ENCODE measurements around the gene TMEM245. TPM values are rescaled to one million over a fixed set of nuclear protein-coding genes. Genes with fewer than 3 reads are reported as not detected.
"Not testable (repeated sequence)": the region's sequence is repeated elsewhere in the genome, so short reads cannot be mapped to it uniquely, and the experiment has no call there.

The TMEM245 gene
- total and polyA plus RNA-seq, 9 donors: 29.4 to 43.3 (median 39.4) TPM

DNA sequence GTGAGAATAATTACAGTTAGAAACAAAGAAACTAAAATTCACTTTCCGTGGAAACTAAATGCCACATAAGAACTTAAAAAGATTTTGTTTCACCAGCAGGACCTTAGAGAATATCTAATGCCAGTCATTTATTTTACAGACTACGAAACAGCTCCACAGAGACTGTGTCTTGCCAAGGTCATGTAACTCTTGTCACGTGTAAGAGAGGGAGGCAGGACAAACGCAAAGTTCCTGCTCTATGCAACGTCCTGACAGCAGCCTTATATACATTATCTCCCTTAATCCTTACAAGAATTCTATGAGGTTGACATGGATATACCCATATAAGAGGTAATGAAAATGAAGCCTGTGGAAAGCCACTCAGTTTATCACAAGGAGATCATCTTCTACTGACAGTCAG is 145.9 kb downstream of the TMEM245 start:
- H3K9me3 ChIP-seq (replicated peaks; ENCODE audit: control insufficient read depth, low read depth, low read length): no peaks in the 10 kb centered on the region
- no peaks in the 10 kb centered on the region for H3K4me1 ChIP-seq (ENCODE audit: control insufficient read depth, insufficient read depth, low read length)
- H3K36me3 ChIP-seq (ENCODE audit: control insufficient read depth, insufficient read depth, low read length): peaks cover 6% of the 10 kb centered on the region
- H3K27ac ChIP-seq (ENCODE audit: low read length): no peak overlapping the region
- no CpG with 5 or more reads among the region's 5 CpGs for WGBS (ENCODE audit: insufficient coverage)
- DNase-seq: peak; percentile 54
- no peak overlapping the region for H3K4me3 ChIP-seq (ENCODE audit: low read length)
- no peaks in the 10 kb centered on the region for H3K27me3 ChIP-seq (ENCODE audit: control insufficient read depth, insufficient read depth, low read length)

DNA sequence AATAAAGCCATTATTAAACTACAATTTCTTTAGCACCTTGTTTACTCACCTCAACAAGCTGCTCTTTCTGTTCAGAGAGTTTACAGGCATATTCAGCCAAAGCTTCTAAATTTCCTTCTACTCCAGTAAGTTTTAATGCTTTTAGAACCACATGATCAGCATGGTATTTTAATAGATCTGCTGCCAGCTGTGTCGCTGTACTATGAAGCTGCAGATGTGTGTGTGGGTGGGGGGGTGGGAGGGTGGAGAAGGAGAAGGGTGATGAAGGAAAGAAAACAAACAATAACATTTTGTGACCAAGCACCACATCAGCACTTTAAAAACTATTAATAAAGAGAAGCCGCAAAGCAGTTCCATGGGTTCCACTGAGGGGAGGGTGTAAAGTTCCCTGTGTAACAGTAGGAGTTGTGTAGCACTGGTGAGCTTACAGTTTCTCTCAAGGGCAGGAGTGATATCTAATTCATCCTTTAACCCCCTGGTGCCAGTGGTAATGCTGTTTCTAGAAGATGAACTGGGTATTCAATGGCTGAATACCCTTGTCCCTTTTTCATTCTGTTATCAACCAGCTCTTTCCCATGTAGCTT is 147.0 kb downstream of the TMEM245 start:
- peak; percentile 63 for DNase-seq
- WGBS (ENCODE audit: insufficient coverage): no CpG with 5 or more reads among the region's 2 CpGs
- H3K27me3 ChIP-seq (ENCODE audit: control insufficient read depth, insufficient read depth, low read length): no peaks in the 10 kb centered on the region

DNA sequence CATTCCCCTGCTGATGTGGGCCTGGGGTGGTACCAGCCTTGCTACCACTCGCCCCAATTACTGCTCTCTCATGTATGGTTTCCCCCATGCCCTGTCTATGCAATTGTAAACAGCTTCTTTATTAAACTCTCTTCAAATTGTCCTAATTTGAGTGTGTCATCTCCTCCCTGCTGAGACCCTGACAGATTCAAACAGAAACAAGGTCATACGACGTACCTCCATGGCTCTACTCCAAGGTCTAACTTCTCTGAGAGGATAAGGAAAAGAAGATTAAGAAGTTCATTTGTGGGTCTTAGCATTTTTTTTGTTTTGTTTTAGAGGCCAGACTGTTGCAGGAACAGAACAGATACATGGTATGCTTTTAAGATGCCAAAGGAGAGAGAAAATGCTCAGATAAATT is 147.6 kb downstream of the TMEM245 start:
- no CpG with 5 or more reads among the region's 3 CpGs for WGBS (ENCODE audit: insufficient coverage)
- Histone ChIP-seq H3K27me3 (ENCODE audit: control insufficient read depth, insufficient read depth, low read length) (no peaks in the 10 kb centered on the region), H3K4me1 (ENCODE audit: control insufficient read depth, insufficient read depth, low read length) (no peaks in the 10 kb centered on the region), H3K27ac (ENCODE audit: low read length) (no peak overlapping the region), H3K4me3 (ENCODE audit: low read length) (no peak overlapping the region), H3K9me3 (replicated peaks; ENCODE audit: control insufficient read depth, low read depth, low read length) (no peaks in the 10 kb centered on the region), H3K36me3 (ENCODE audit: control insufficient read depth, insufficient read depth, low read length) (no peaks in the 10 kb centered on the region)
- no peak for DNase-seq

More for the DNA sequence above, 147.0 kb downstream of the TMEM245 start:
- Histone ChIP-seq H3K9me3 (replicated peaks; ENCODE audit: control insufficient read depth, low read depth, low read length) (no peaks in the 10 kb centered on the region), H3K4me1 (ENCODE audit: control insufficient read depth, insufficient read depth, low read length) (no peaks in the 10 kb centered on the region), H3K27ac (ENCODE audit: low read length) (no peak overlapping the region), H3K36me3 (ENCODE audit: control insufficient read depth, insufficient read depth, low read length) (no peaks in the 10 kb centered on the region), H3K4me3 (ENCODE audit: low read length) (no peak overlapping the region)

DNA sequence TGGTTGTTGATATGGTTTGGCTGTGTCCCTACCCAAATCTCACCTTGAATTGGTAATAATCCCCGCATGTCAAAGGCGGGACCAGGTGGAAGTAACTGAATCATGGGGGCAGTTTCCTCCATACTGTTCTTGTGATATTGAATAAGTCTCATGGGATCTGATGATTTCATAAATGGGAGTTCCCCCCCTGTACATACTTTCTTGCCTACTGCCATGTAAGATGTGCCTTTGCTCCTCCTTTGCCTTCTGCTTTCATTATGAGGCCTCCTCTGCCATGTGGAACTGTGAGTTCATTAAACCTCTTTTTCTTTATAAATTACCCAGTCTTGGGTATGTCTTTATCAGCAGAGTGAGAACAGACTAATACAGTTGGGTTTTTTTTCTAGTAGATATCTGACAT is 148.4 kb downstream of the TMEM245 start:
- not testable (repeated sequence) for H3K27me3 ChIP-seq (ENCODE audit: control insufficient read depth, insufficient read depth, low read length); H3K27ac ChIP-seq (ENCODE audit: low read length); H3K4me3 ChIP-seq (ENCODE audit: low read length); DNase-seq; H3K36me3 ChIP-seq (ENCODE audit: control insufficient read depth, insufficient read depth, low read length); H3K4me1 ChIP-seq (ENCODE audit: control insufficient read depth, insufficient read depth, low read length); H3K9me3 ChIP-seq (replicated peaks; ENCODE audit: control insufficient read depth, low read depth, low read length)
- no CpG with 5 or more reads among the region's 2 CpGs for WGBS (ENCODE audit: insufficient coverage)

DNA sequence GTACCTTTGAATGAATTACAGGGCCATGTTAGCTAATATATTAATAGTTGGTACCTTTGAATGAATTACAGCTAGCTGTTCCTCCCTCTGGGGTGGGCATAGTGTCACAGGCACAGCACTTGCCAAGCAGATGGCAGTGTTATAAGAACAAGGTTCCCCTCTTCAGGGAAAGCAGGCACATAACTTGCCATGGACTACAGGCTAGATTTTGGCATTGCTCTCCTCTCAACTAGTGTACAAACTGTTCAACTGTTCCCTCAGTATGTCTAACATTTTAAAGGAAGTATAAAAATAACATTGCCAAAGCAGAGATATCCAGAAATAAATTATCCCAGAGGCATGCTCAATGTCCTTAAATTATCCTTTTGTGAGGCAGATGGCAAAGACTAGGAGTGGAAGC is 151.8 kb downstream of the TMEM245 start:
- H3K4me1 ChIP-seq (ENCODE audit: control insufficient read depth, insufficient read depth, low read length): no peaks in the 10 kb centered on the region

More for the DNA sequence above, 151.8 kb downstream of the TMEM245 start:
- peaks cover 11% of the 10 kb centered on the region for H3K36me3 ChIP-seq (ENCODE audit: control insufficient read depth, insufficient read depth, low read length)
- H3K27ac ChIP-seq (ENCODE audit: low read length): no peak overlapping the region
- H3K9me3 ChIP-seq (replicated peaks; ENCODE audit: control insufficient read depth, low read depth, low read length): no peaks in the 10 kb centered on the region
- H3K4me3 ChIP-seq (ENCODE audit: low read length): no peak overlapping the region
- no peaks in the 10 kb centered on the region for H3K27me3 ChIP-seq (ENCODE audit: control insufficient read depth, insufficient read depth, low read length)
- DNase-seq: no peak

Other genes with a start within 250 kb of the TMEM245 start
- gene ELP1, start 185.8 kb downstream of the TMEM245 start, total RNA-seq: 28.3 TPM
- gene ELP1, start 185.8 kb downstream of the TMEM245 start, polyA plus RNA-seq (ENCODE audit: insufficient read depth in 1 of 8, insufficient read length in 8 of 8, low replicate concordance in 1 of 8): 10 to 100 TPM; 24.1 to 36.0 (median 29.3) TPM
- 6.3 TPM for gene ABITRAM, start 185.5 kb downstream of the TMEM245 start, total RNA-seq
- 10 to 100 TPM in 7 of 8 donors, 1 to 10 TPM in 1; 9.1 to 13.4 (median 12.5) TPM for gene ABITRAM, start 185.5 kb downstream of the TMEM245 start, polyA plus RNA-seq (ENCODE audit: insufficient read depth in 1 of 8, insufficient read length in 8 of 8, low replicate concordance in 1 of 8)
- gene CTNNAL1, start 106.4 kb downstream of the TMEM245 start, total RNA-seq: 37.1 TPM
- gene CTNNAL1, start 106.4 kb downstream of the TMEM245 start, polyA plus RNA-seq (ENCODE audit: insufficient read depth in 1 of 8, insufficient read length in 8 of 8, low replicate concordance in 1 of 8): 10 to 100 TPM; 23.9 to 33.9 (median 28.3) TPM
- gene FRRS1L, start 47.3 kb upstream of the TMEM245 start, total RNA-seq: 1.9 TPM
- 1 to 10 TPM in 4 of 8 donors, under 1 TPM in 4; 0.41 to 3.7 (median 0.97) TPM for gene FRRS1L, start 47.3 kb upstream of the TMEM245 start, polyA plus RNA-seq (ENCODE audit: insufficient read depth in 1 of 8, insufficient read length in 8 of 8, low replicate concordance in 1 of 8)
- gene EPB41L4B, start 201.1 kb upstream of the TMEM245 start, total RNA-seq: 6.2 TPM
- 10 to 100 TPM in 3 of 8 donors, 1 to 10 TPM in 5; 6.2 to 14.3 (median 7.8) TPM for gene EPB41L4B, start 201.1 kb upstream of the TMEM245 start, polyA plus RNA-seq (ENCODE audit: insufficient read depth in 1 of 8, insufficient read length in 8 of 8, low replicate concordance in 1 of 8)

Measured in muscle of leg (tissue), 11 donors.